GM23338 (cell line): Measurements from ENCODE around the gene PAXX.

Experiments
- CREB1 ChIP-seq: fragments of 250-450 bp; sonication (Bioruptor Pico); IDR thresholded peaks from 2 replicates; pipeline ENCODE4 v1.5.0; 2020; ENCODE audit warnings: low read depth, mild to moderate bottlenecking, moderate library complexity
- CTCF ChIP-seq, 2 experiments: fragments of 200-600 bp in 1 of 2; sonication (generic) in 1 of 2; conservative IDR thresholded peaks; 2 replicates each; pipeline versions ENCODE4 v1.5.1 to v1.6.1; 2016 to 2017; ENCODE audit warnings: antibody characterized with exemption in 2 of 2, low read depth in 2 of 2, mild to moderate bottlenecking in 2 of 2, moderate library complexity in 1 of 2
- EZH2 ChIP-seq: fragments of 200-600 bp; sonication (generic); IDR thresholded peaks from one replicate; pipeline ENCODE4 v1.8.0; 2017; ENCODE audit warnings: antibody characterized with exemption, mild to moderate bottlenecking, low read depth; ENCODE audit not compliant: unreplicated experiment
- EZH2phosphoT487 ChIP-seq: fragments of 200-600 bp; sonication (generic); IDR thresholded peaks from one replicate; pipeline ENCODE4 v1.8.1; 2018; ENCODE audit warnings: antibody characterized with exemption; ENCODE audit not compliant: unreplicated experiment
- JUNB ChIP-seq: IDR thresholded peaks from one replicate; pipeline ENCODE4 v1.6.1; 2016; ENCODE audit warnings: antibody characterized with exemption; ENCODE audit not compliant: unreplicated experiment
- NANOG ChIP-seq: IDR thresholded peaks from 2 replicates; pipeline ENCODE4 v1.6.1; 2016; ENCODE audit warnings: antibody characterized with exemption, borderline replicate concordance
- POLR2AphosphoS5 ChIP-seq: IDR thresholded peaks from 2 replicates; pipeline ENCODE4 v1.6.1; 2016; ENCODE audit warnings: antibody characterized with exemption, low read depth
- REST ChIP-seq: IDR thresholded peaks from one replicate; pipeline ENCODE4 v1.6.1; 2018; ENCODE audit warnings: antibody characterized with exemption; ENCODE audit not compliant: unreplicated experiment

- TF ChIP-seq CTCF (conservative IDR thresholded peaks at IDR 0.05; ENCODE audit: low read depth in 2 of 2) (no peak), CREB1 (CRISPR knock-in tag) (no peak), JUNB (no peak), POLR2AphosphoS5 (no peak), REST (no peak), EZH2 (no peak), NANOG (no peak), EZH2phosphoT487 (no peak)
Observed at GRCh38 chr9:137007816-137008270, 15.6 kb downstream of the PAXX start.
